Natural killer cell (primary cell): ENCODE results near the gene DMAC2L. TPM values are rescaled to one million over a fixed set of nuclear protein-coding genes. Genes with fewer than 3 reads are reported as not detected.

Source experiments
- ATAC-seq, 3 donors: fragments of 150-1000 bp in 2 of 3; fragments of 200-7000 bp in 1 of 3; cut with Tn5 transposase; 1 replicate in 1 of 3; 2 replicates in 2 of 3; pipeline ENCODE4 v1.10.0; 2021; ENCODE audit warnings: mild to moderate bottlenecking in 2 of 3, moderate library complexity in 2 of 3
- DNase-seq, 2 donors: peaks; one replicate each; pipeline versions ENCODE4 v3.0.0 to v3.0.0-alpha.2; 2013 to 2021; ENCODE audit warnings: mixed read lengths in 1 of 2
- H3K27ac ChIP-seq: one replicate; pipeline ENCODE4 v1.5.1; 2013; ENCODE audit warnings: mild to moderate bottlenecking, low read length
- H3K27me3 ChIP-seq: one replicate; pipeline ENCODE4 v1.6.1; 2013; ENCODE audit warnings: low read length; ENCODE audit not compliant: control insufficient read depth, insufficient read depth
- H3K36me3 ChIP-seq: one replicate; pipeline ENCODE4 v1.6.1; 2013; ENCODE audit warnings: low read length; ENCODE audit not compliant: control insufficient read depth, insufficient read depth
- H3K4me1 ChIP-seq: one replicate; pipeline ENCODE4 v1.6.1; 2013; ENCODE audit warnings: low read length; ENCODE audit not compliant: control insufficient read depth, insufficient read depth
- H3K4me3 ChIP-seq: one replicate; pipeline ENCODE4 v1.5.1; 2013; ENCODE audit warnings: low read length
- H3K9me3 ChIP-seq: one replicate; pipeline ENCODE4 v1.6.1; 2013; ENCODE audit warnings: low read length; ENCODE audit not compliant: control insufficient read depth, insufficient read depth
- H3K27ac Mint-ChIP-seq, 2 donors: one replicate each; pipeline ENCODE4 v1.8.0; 2022; ENCODE audit warnings: mild to moderate bottlenecking in 2 of 2, mixed read lengths in 2 of 2, moderate library complexity in 1 of 2
- H3K27me3 Mint-ChIP-seq, 2 donors: one replicate each; pipeline ENCODE4 v1.8.0; 2022; ENCODE audit warnings: low read depth in 2 of 2, mixed read lengths in 2 of 2
- H3K36me3 Mint-ChIP-seq: one replicate; pipeline ENCODE4 v1.8.0; 2022; ENCODE audit warnings: mixed read lengths
- H3K4me1 Mint-ChIP-seq, 2 donors: one replicate each; pipeline ENCODE4 v1.8.0; 2022; ENCODE audit warnings: mixed read lengths in 2 of 2
- H3K4me3 Mint-ChIP-seq: one replicate; pipeline ENCODE4 v1.8.0; 2022; ENCODE audit warnings: mild to moderate bottlenecking, moderate library complexity, mixed read lengths
- H3K9me3 Mint-ChIP-seq, 2 donors: one replicate each; pipeline ENCODE4 v1.8.0; 2022; ENCODE audit warnings: mixed read lengths in 2 of 2
- WGBS: methylation state at CpG from one replicate; pipeline ENCODE4 v1.1.7; 2013; ENCODE audit warnings: missing lambda C conversion rate; ENCODE audit not compliant: insufficient coverage; 5-methylcytosine and 5-hydroxymethylcytosine counted together
- intact Hi-C: fragments of 100-400 bp; cut with micrococcal nuclease; formaldehyde crosslinking; loops from one replicate; pipeline ENCODE4 v1.14.2; 2022
- total RNA-seq, 4 donors: library from RNA; stranded (reverse); fragments of 120-200 nt in 1 of 4; gene quantifications; one replicate each; pipeline versions ENCODE4 v1.2.3 to v1.2.4, GENCODE V29; 2013 to 2022
- TF ChIP-seq, protein P1 (sequence below): fragments of 200-600 bp; IDR thresholded peaks from one replicate; pipeline ENCODE4 v1.8.0; 2022; ENCODE audit warnings: antibody characterized with exemption

The DMAC2L gene, protein sequence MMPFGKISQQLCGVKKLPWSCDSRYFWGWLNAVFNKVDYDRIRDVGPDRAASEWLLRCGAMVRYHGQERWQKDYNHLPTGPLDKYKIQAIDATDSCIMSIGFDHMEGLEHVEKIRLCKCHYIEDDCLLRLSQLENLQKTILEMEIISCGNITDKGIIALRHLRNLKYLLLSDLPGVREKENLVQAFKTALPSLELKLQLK
- total RNA-seq, result 10 to 100 TPM; 24.7 to 28.7 (median 25.0) TPM
- 18.8 TPM for total RNA-seq (2013)

DNA sequence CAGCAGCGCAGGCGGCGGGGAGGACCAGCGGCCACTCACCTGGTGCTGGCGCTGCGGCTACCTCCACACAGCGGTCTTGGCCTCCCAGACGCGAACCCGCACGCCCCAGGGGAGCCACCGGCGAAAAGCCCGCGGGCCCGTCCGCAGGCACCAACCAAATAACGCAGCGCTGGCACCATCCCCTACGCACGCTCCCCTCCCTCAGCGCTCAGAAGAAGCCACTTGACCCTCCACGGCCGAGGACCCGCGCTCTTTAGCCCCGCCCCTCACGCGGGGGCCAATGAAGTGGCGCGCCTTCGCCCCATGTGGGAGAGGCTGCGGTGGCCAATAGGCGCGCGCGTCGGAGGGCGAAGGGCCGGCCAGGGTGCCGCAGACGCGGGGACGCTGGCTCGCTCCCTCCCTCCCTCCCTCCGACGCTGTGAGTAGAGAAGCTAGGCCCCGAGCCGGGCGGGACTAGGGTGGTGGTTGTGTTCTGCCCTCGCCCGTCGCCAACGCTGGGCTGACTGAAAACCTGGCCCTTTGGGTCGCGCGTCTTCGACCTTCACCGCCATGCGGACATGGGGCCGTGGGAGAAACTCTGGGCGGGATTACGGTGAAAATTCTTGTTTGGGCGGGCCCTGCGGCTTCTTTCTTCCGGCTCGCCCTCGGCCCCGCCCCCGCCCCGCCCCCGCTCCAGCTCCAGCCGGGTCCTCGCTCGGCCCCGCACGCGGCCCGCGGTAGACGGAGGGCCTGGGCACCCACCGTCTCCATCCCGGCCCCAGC, at the start of gene DMAC2L, which contains the start of gene L2HGDH:
TSS of gene DMAC2L (plus strand) at position 353 of the 762 bp plus-strand sequence. CDS start 9,164 bp downstream, outside the sequence.
TSS of gene L2HGDH (minus strand) at position 258 of the 762 bp plus-strand sequence. CDS start at position 179, 79 bp downstream.
- peak within 1 kb of the TSS; percentile 94 for H3K4me3 Mint-ChIP-seq
- no peaks in the 10 kb centered on the region for H3K27me3 Mint-ChIP-seq
- ATAC-seq, result peak; percentile 90 to 98 (median 90)
- no peaks in the 10 kb centered on the region for H3K36me3 Mint-ChIP-seq
- DNase-seq, result peak; percentile 89 to 94
- Histone ChIP-seq H3K27me3 (no peaks in the 10 kb centered on the region), H3K9me3 (no peaks in the 10 kb centered on the region), H3K36me3 (no peaks in the 10 kb centered on the region), H3K27ac (peak within 1 kb of the TSS; percentile 89), H3K4me1 (peaks cover 18% of the 10 kb centered on the region), H3K4me3 (peak within 1 kb of the TSS; percentile 84)
- peak within 1 kb of the TSS; percentile 94 to 95 for H3K27ac Mint-ChIP-seq
- intact Hi-C loops, result loop anchor here (1.0 to 10.0 kb wide), 5 partner anchors 9 to 687 kb away; partner anchors contain the start of genes MAP4K5, MGAT2, RPL36AL and SOS2
- TF ChIP-seq, protein P1, sequence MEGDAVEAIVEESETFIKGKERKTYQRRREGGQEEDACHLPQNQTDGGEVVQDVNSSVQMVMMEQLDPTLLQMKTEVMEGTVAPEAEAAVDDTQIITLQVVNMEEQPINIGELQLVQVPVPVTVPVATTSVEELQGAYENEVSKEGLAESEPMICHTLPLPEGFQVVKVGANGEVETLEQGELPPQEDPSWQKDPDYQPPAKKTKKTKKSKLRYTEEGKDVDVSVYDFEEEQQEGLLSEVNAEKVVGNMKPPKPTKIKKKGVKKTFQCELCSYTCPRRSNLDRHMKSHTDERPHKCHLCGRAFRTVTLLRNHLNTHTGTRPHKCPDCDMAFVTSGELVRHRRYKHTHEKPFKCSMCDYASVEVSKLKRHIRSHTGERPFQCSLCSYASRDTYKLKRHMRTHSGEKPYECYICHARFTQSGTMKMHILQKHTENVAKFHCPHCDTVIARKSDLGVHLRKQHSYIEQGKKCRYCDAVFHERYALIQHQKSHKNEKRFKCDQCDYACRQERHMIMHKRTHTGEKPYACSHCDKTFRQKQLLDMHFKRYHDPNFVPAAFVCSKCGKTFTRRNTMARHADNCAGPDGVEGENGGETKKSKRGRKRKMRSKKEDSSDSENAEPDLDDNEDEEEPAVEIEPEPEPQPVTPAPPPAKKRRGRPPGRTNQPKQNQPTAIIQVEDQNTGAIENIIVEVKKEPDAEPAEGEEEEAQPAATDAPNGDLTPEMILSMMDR, result no peak
- no peaks in the 10 kb centered on the region for H3K9me3 Mint-ChIP-seq
- H3K4me1 Mint-ChIP-seq, result peaks cover 27 to 46% of the 10 kb centered on the region in 2 donors
- WGBS, result under 1% methylated on average over 83 of the region's 83 CpGs

DNA sequence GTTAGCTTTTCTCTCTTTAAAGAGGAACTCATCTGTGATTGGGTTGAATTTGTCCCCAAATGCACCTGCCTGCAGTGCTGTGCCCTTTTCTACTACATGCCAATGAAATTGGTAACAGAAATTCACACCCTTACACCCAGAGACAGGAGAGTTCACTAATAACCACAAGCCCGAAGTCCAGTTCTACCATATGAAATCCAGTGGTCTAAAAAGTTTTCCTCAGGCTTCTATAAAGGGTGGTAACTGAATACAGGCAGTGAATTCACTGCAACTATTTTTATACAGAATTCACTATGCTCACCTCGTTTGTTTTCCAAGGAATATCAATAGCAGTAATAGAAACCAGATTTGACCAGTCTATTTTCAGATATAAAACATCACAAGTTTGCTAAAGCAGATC, 49.3 kb upstream of the DMAC2L start:
- H3K4me3 ChIP-seq, result no peak overlapping the region
- Mint-ChIP-seq H3K36me3 (no peaks in the 10 kb centered on the region), H3K9me3 (no peaks in the 10 kb centered on the region), H3K4me3 (no peak overlapping the region), H3K27ac (no peak overlapping the region), H3K4me1 (no peaks in the 10 kb centered on the region), H3K27me3 (no peaks in the 10 kb centered on the region)
- H3K36me3 ChIP-seq, result no peaks in the 10 kb centered on the region
- no peak overlapping the region for H3K27ac ChIP-seq
- intact Hi-C loops, result no loop called here
- 83% methylated on average over 1 of the region's 2 CpGs for WGBS
- no peak for ATAC-seq
- TF ChIP-seq, protein P1, result no peak
- no peak for DNase-seq
- no peaks in the 10 kb centered on the region for H3K4me1 ChIP-seq
- H3K27me3 ChIP-seq, result no peaks in the 10 kb centered on the region
- no peaks in the 10 kb centered on the region for H3K9me3 ChIP-seq

DNA sequence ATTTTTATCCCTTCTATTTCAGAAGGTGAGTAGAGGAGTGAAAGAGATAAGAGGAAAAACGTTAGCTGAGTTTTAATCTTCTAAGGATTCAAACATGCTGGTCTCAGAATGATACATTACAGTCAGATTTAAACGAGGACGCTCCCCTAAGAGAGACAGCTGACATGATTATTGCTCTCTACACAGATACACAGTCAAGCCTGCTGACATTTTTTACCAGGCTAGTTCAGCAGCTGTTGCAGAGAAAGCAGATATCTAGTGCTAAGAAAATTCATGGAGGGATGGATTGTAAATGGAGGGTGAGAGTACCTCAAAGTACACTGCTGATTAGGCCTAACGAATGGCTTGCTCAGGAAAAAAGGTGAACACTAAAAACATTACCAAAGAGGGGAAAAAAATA, 48.8 kb upstream of the DMAC2L start:
- 80% methylated on average over 4 of the region's 4 CpGs for WGBS
- Mint-ChIP-seq H3K4me1 (no peaks in the 10 kb centered on the region), H3K4me3 (no peak overlapping the region), H3K27me3 (no peaks in the 10 kb centered on the region), H3K9me3 (no peaks in the 10 kb centered on the region), H3K27ac (no peak overlapping the region), H3K36me3 (no peaks in the 10 kb centered on the region)
- Histone ChIP-seq H3K27ac (no peak overlapping the region), H3K4me3 (no peak overlapping the region), H3K36me3 (no peaks in the 10 kb centered on the region), H3K27me3 (no peaks in the 10 kb centered on the region), H3K9me3 (no peaks in the 10 kb centered on the region), H3K4me1 (no peaks in the 10 kb centered on the region)
- intact Hi-C loops, result no loop called here
- ATAC-seq (no peak), DNase-seq (no peak)
- TF ChIP-seq, protein P1, result no peak
